H1 (cell line): ENCODE measurements around the gene TAPT1. TPM values are rescaled to one million over a fixed set of nuclear protein-coding genes. Genes with fewer than 3 reads are reported as not detected.

Experiments
- CTCF ChIA-PET: fragments of 300-600 bp; sonication (Branson Sonifier 250); formaldehyde crosslinking; loops from one replicate; lab custom pipeline; 2021; ENCODE audit not compliant: partially characterized antibody; lab: Charles Lee
- POLR2A ChIA-PET: fragments of 300-600 bp; sonication (Branson Sonifier 250); formaldehyde crosslinking; loops from one replicate; lab custom pipeline; 2021; ENCODE audit warnings: inconsistent platforms; ENCODE audit not compliant: partially characterized antibody; lab: Charles Lee
- DNase-seq, 2 experiments: peaks; one replicate each; pipeline versions ENCODE4 v3.0.0 to v3.0.0-alpha.2; 2010 to 2022; ENCODE audit warnings: low spot score in 2 of 2, low read depth in 1 of 2, mixed read lengths in 1 of 2
- FAIRE-seq: peaks from 2 replicates; lab custom pipeline; 2011; peaks lifted over from hg19 to GRCh38; lab: Jason Lieb, UNC
- H2AFZ ChIP-seq: 2 replicates; pipeline ENCODE4 v1.8.1; 2012; ENCODE audit warnings: low read length, inconsistent platforms
- H2AK5ac ChIP-seq: 2 replicates; pipeline ENCODE4 v1.6.1; 2013; ENCODE audit warnings: low read depth, low read length
- H2BK120ac ChIP-seq: replicated peaks from 2 replicates; pipeline ENCODE3; 2013; ENCODE audit warnings: low read depth, low read length, inconsistent platforms
- H2BK12ac ChIP-seq: 2 replicates; pipeline ENCODE4 v1.6.1; 2013; ENCODE audit warnings: low read depth, low read length
- H2BK15ac ChIP-seq: 2 replicates; pipeline ENCODE4 v1.6.1; 2013; ENCODE audit warnings: low read length
- H2BK20ac ChIP-seq: 2 replicates; pipeline ENCODE4 v1.6.1; 2013; ENCODE audit warnings: low read length
- H2BK5ac ChIP-seq: 2 replicates; pipeline ENCODE4 v1.6.1; 2013; ENCODE audit warnings: low read depth, low read length
- H3K14ac ChIP-seq: 2 replicates; pipeline ENCODE4 v1.6.1; 2013; ENCODE audit warnings: inconsistent platforms; ENCODE audit not compliant: insufficient read length
- H3K18ac ChIP-seq: 2 replicates; pipeline ENCODE4 v1.6.1; 2013; ENCODE audit warnings: low read length; ENCODE audit errors: extremely low read depth
- H3K23ac ChIP-seq: 2 replicates; pipeline ENCODE4 v1.6.1; 2013; ENCODE audit warnings: inconsistent platforms; ENCODE audit not compliant: insufficient read length
- H3K23me2 ChIP-seq: 2 replicates; pipeline ENCODE4 v1.6.1; 2013; ENCODE audit warnings: low read depth, low read length
- H3K27ac ChIP-seq: 2 replicates; pipeline ENCODE4 v1.6.1; 2011; ENCODE audit warnings: low read depth, low read length, inconsistent platforms
- H3K27me3 ChIP-seq, 4 experiments: replicated peaks in 1 of 4; 1 replicate in 1 of 4; 2 replicates in 3 of 4; pipeline versions ENCODE4 v1.6.1 to v1.8.1; 2011 to 2013; ENCODE audit warnings: low read length in 3 of 4, mild to moderate bottlenecking in 3 of 4, inconsistent platforms in 2 of 4, mixed read lengths in 2 of 4, moderate library complexity in 1 of 4; ENCODE audit not compliant: control insufficient read depth in 3 of 4, insufficient read depth in 3 of 4; ENCODE audit errors: extremely low read depth in 1 of 4
- H3K36me3 ChIP-seq, 4 experiments: 2 replicates each; pipeline versions ENCODE4 v1.6.1 to v1.8.1; 2011 to 2013; ENCODE audit warnings: mild to moderate bottlenecking in 4 of 4, low read length in 3 of 4, moderate library complexity in 2 of 4, control low read depth in 1 of 4, inconsistent platforms in 1 of 4; ENCODE audit not compliant: insufficient read depth in 4 of 4, control insufficient read depth in 2 of 4
- H3K4ac ChIP-seq: replicated peaks from 2 replicates; pipeline ENCODE3; 2013; ENCODE audit warnings: low read length, low read depth, mixed read lengths, inconsistent platforms; ENCODE audit not compliant: insufficient read length
- H3K4me1 ChIP-seq, 4 experiments: replicated peaks in 1 of 4; 1 replicate in 1 of 4; 2 replicates in 3 of 4; pipeline versions ENCODE4 v1.6.1 to v1.8.1; 2011 to 2013; ENCODE audit warnings: low read length in 3 of 4, inconsistent platforms in 2 of 4, mixed read lengths in 1 of 4; ENCODE audit not compliant: insufficient read depth in 4 of 4, control insufficient read depth in 3 of 4
- H3K4me2 ChIP-seq, 2 experiments: 2 replicates each; pipeline versions ENCODE4 v1.6.1 to v1.8.1; 2011 to 2013; ENCODE audit warnings: low read depth in 2 of 2, low read length in 2 of 2, control low read depth in 1 of 2, inconsistent platforms in 1 of 2, mild to moderate bottlenecking in 1 of 2; ENCODE audit not compliant: insufficient read depth in 1 of 2
- H3K4me3 ChIP-seq, 4 experiments: fragments of 200-600, 300-600 bp in 1 of 4; sonication (generic), shearing (Covaris generic), sonication (Bioruptor Twin) in 1 of 4; 2 replicates each; pipeline versions ENCODE4 v1.5.1 to v1.8.1; 2011 to 2016; ENCODE audit warnings: low read length in 4 of 4, low read depth in 3 of 4, control low read depth in 2 of 4, inconsistent platforms in 2 of 4, mild to moderate bottlenecking in 2 of 4, mixed read lengths in 1 of 4, moderate library complexity in 1 of 4; ENCODE audit not compliant: insufficient read depth in 2 of 4; ENCODE audit errors: extremely low read depth in 1 of 4
- H3K56ac ChIP-seq: replicated peaks from 2 replicates; pipeline ENCODE3; 2013; ENCODE audit warnings: low read depth, mild to moderate bottlenecking, mixed read lengths, low read length, inconsistent platforms; ENCODE audit not compliant: insufficient read length
- H3K79me1 ChIP-seq: 2 replicates; pipeline ENCODE4 v1.6.1; 2013; ENCODE audit warnings: low read depth, low read length, control low read depth
- H3K79me2 ChIP-seq, 2 experiments: 2 replicates each; pipeline versions ENCODE4 v1.6.1 to v1.8.1; 2012 to 2013; ENCODE audit warnings: low read length in 2 of 2, mild to moderate bottlenecking in 2 of 2, inconsistent platforms in 1 of 2; ENCODE audit not compliant: insufficient read depth in 2 of 2, control insufficient read depth in 1 of 2
- H3K9ac ChIP-seq, 4 experiments: replicated peaks in 1 of 4; 1 replicate in 1 of 4; 2 replicates in 3 of 4; pipeline versions ENCODE4 v1.6.1 to v1.8.1; 2011 to 2013; ENCODE audit warnings: low read depth in 3 of 4, low read length in 3 of 4, control low read depth in 2 of 4, mild to moderate bottlenecking in 2 of 4, moderate library complexity in 2 of 4, inconsistent platforms in 1 of 4; ENCODE audit errors: extremely low read depth in 1 of 4
- H3K9me3 ChIP-seq, 2 experiments: 2 replicates each; pipeline versions ENCODE4 v1.6.1 to v1.8.1; 2012 to 2013; ENCODE audit warnings: mild to moderate bottlenecking in 2 of 2, moderate library complexity in 2 of 2, control low read depth in 1 of 2, inconsistent platforms in 1 of 2, low read depth in 1 of 2, low read length in 1 of 2, mixed read lengths in 1 of 2; ENCODE audit not compliant: insufficient read depth in 2 of 2
- H4K20me1 ChIP-seq, 2 experiments: replicated peaks in 1 of 2; 2 replicates each; pipeline versions ENCODE3 to v1.8.1; 2011 to 2013; ENCODE audit warnings: inconsistent platforms in 2 of 2, low read length in 2 of 2, mild to moderate bottlenecking in 1 of 2; ENCODE audit not compliant: insufficient read depth in 2 of 2, control insufficient read depth in 1 of 2
- H4K5ac ChIP-seq: 2 replicates; pipeline ENCODE4 v1.6.1; 2013; ENCODE audit warnings: low read length, low read depth, mixed read lengths, inconsistent platforms; ENCODE audit not compliant: insufficient read length
- H4K8ac ChIP-seq: 2 replicates; pipeline ENCODE4 v1.8.0; 2013; ENCODE audit warnings: mild to moderate bottlenecking, moderate library complexity, low read length, inconsistent platforms; ENCODE audit not compliant: insufficient read depth; ENCODE audit errors: extremely low read depth
- H4K91ac ChIP-seq: replicated peaks from 2 replicates; pipeline ENCODE3; 2013; ENCODE audit warnings: low read length, mixed read lengths, inconsistent platforms; ENCODE audit not compliant: insufficient read length
- BCL11A ChIP-seq, 2 experiments: IDR thresholded peaks; one replicate each; pipeline ENCODE4 v1.6.1; 2011; ENCODE audit warnings: low read depth in 2 of 2, low read length in 2 of 2, mild to moderate bottlenecking in 2 of 2
- CHD2 ChIP-seq: IDR thresholded peaks from 2 replicates; pipeline ENCODE4 v1.6.1; 2012; ENCODE audit warnings: low read length, improper control_type of control experiment
- EGR1 ChIP-seq: IDR thresholded peaks from 2 replicates; pipeline ENCODE4 v1.6.1; 2011; ENCODE audit warnings: low read depth, low read length, borderline replicate concordance
- EP300 ChIP-seq, 2 experiments: IDR thresholded peaks; 1 replicate in 1 of 2; 2 replicates in 1 of 2; pipeline ENCODE4 v1.6.1; 2011 to 2012; ENCODE audit warnings: low read depth in 2 of 2, low read length in 2 of 2, mild to moderate bottlenecking in 2 of 2, borderline replicate concordance in 1 of 2, inconsistent platforms in 1 of 2, moderate library complexity in 1 of 2
- JUND ChIP-seq: IDR thresholded peaks from 2 replicates; pipeline ENCODE4 v1.6.1; 2011; ENCODE audit warnings: mild to moderate bottlenecking, improper control_type of control experiment, low read length
- RBBP5 ChIP-seq: IDR thresholded peaks from 2 replicates; pipeline ENCODE4 v1.7.1; 2012; ENCODE audit warnings: low read depth, mild to moderate bottlenecking, inconsistent platforms, low read length, moderate library complexity, borderline replicate concordance
- RXRA ChIP-seq: IDR thresholded peaks from 2 replicates; pipeline ENCODE4 v1.6.1; 2011; ENCODE audit warnings: low read depth, mild to moderate bottlenecking, low read length, moderate library complexity; ENCODE audit not compliant: insufficient read depth
- SUZ12 ChIP-seq: fragments of 200-600 bp; sonication (generic); IDR thresholded peaks from 2 replicates; pipeline ENCODE4 v1.6.1; 2012; ENCODE audit warnings: mild to moderate bottlenecking, inconsistent platforms, low read length, moderate library complexity, mixed read lengths
- WGBS, 2 experiments: shearing (Covaris generic) in 1 of 2; methylation state at CpG; one replicate each; pipeline versions ENCODE4 v1.1.6 to v1.1.7; 2013 to 2015; ENCODE audit warnings: low lambda C conversion rate in 2 of 2, mixed read lengths in 2 of 2, inconsistent platforms in 1 of 2, low coverage in 1 of 2, missing lambda C conversion rate in 1 of 2; ENCODE audit not compliant: insufficient replicate concordance in 2 of 2, insufficient coverage in 1 of 2, insufficient read length in 1 of 2; ENCODE audit errors: extremely low coverage in 1 of 2, missing lambda C conversion rate in 1 of 2; 5-methylcytosine and 5-hydroxymethylcytosine counted together
- polyA plus RNA-seq, 7 experiments: library from polyadenylated mRNA; depleted of rRNA in 3 of 7; stranded (reverse) in 5 of 7; unstranded in 2 of 7; fragments of >200 nt in 5 of 7; fragments of 200-250 nt in 2 of 7; gene quantifications; 1 replicate in 5 of 7; 2 replicates in 1 of 7; 4 replicates in 1 of 7; pipeline versions ENCODE4 v1.2.1 to v1.2.3, GENCODE V29; 2011 to 2013; ENCODE audit warnings: missing spikeins in 2 of 7, mixed read lengths in 2 of 7
- total RNA-seq: library from RNA; stranded (reverse); fragmentation: NEBNext Ultra II Directional; extraction: Animal tissue kit (Norgen Biotek cat#: 25700); gene quantifications from 2 replicates; pipeline ENCODE4 v1.2.1, GENCODE V29; 2021
- TF ChIP-seq, protein P1 (sequence below): IDR thresholded peaks from 2 replicates; pipeline ENCODE4 v1.6.1; 2012; ENCODE audit warnings: low read length, inconsistent platforms
- TF ChIP-seq, protein P2 (sequence below): IDR thresholded peaks from 2 replicates; pipeline ENCODE4 v1.6.1; 2011; ENCODE audit warnings: low read depth, mild to moderate bottlenecking, low read length; ENCODE audit not compliant: insufficient read depth

The TAPT1 gene
- total and polyA plus RNA-seq, 2 of the 8 experiments (the other 6 are each of a cell fraction or from before 2014, with no cell fraction given), result 4.2 to 15.3 TPM

DNA sequence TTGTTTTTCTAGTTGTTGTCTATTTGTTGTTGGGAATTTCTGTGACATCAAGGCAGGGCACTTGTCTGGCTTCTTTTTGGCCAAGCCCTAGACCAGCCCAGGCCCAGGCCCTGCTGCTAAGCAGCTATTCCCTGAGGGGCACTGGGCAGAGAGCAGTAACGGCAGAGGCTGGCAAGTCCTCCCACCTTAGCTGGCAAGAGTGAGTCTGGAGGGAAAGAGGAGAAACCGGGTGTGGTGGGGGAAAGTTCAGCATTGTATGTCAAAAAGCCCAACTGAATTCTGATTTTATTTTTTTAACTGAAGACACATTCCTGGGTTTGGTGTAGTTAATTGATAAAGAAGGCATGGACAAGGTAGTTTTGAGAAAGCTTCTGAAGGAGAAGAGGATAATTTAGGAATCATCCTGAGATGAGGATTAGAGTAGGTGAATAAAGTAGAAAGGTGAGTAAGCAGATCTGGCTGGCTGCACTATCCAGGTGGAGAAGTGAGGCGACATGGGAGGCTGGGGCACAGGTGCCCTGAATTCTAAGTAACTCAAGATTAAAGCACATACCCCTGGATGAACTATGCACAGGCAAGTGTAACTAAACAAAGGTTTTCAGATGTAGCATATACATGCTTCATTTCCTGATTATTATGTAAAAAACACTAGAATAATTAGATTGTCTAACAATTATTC lies 57.4 kb downstream of the TAPT1 start:
- no peak for FAIRE-seq
- H3K4me3 ChIP-seq, result no peak overlapping the region
- peaks cover 0 to 9% (median 0%) of the 10 kb centered on the region in 4 experiments; a peak in 3 of 8 replicates for H3K36me3 ChIP-seq
- WGBS, 2 experiments, result 79% methylated on average over 3 of the region's 3 CpGs; no CpG with 5 or more reads in 1 of the 2 experiments
- no peaks in the 10 kb centered on the region for H3K79me1 ChIP-seq
- ChIA-PET CTCF (interaction anchor here (0.6 to 1.0 kb wide), 2 partner anchors 14 to 30 kb away, joined by 3 read pairs; no protein-coding TSS in a partner anchor), POLR2A (interaction anchor here (1.4 kb wide), 1 partner anchor 11 kb away, joined by 3 read pairs; no protein-coding TSS in a partner anchor)
- H3K9me3 ChIP-seq, result no peaks in the 10 kb centered on the region
- H4K5ac ChIP-seq, result no peak overlapping the region
- H2BK15ac ChIP-seq, result no peak overlapping the region
- no peak overlapping the region for H2BK20ac ChIP-seq
- no peak overlapping the region for H3K9ac ChIP-seq
- no peak overlapping the region for H3K23ac ChIP-seq
- DNase-seq, result no peak
- H3K23me2 ChIP-seq, result no peaks in the 10 kb centered on the region
- H3K79me2 ChIP-seq, result no peaks in the 10 kb centered on the region
- no peak overlapping the region for H4K8ac ChIP-seq
- H3K4me2 ChIP-seq, result no peak overlapping the region
- H3K4me1 ChIP-seq, result peaks cover 0 to 8% (median 2%) of the 10 kb centered on the region in 4 experiments; a peak in 3 of 7 replicates
- no peak overlapping the region for H3K56ac ChIP-seq
- H2BK12ac ChIP-seq, result no peak overlapping the region
- no peak overlapping the region for H3K14ac ChIP-seq
- no peak overlapping the region for H4K91ac ChIP-seq
- no peak overlapping the region for H3K4ac ChIP-seq
- H2BK5ac ChIP-seq, result 0 out of 2 replicates have a peak overlapping the region, but pooled peaks have one; percentile 35
- H4K20me1 ChIP-seq, result no peaks in the 10 kb centered on the region
- H3K18ac ChIP-seq, result 0 out of 2 replicates have a peak overlapping the region, but pooled peaks have one; percentile 2
- H2BK120ac ChIP-seq, result no peak overlapping the region
- no peak overlapping the region for H3K27ac ChIP-seq
- no peak overlapping the region for H2AFZ ChIP-seq
- no peak overlapping the region for H2AK5ac ChIP-seq
- H3K27me3 ChIP-seq, result no peaks in the 10 kb centered on the region
- no peak for TF ChIP-seq BCL11A (IDR thresholded peaks at IDR 0.05; ENCODE audit: low read depth in 2 of 2, low read length in 2 of 2)
- no peak for TF ChIP-seq RXRA
- TF ChIP-seq EGR1, result no peak
- TF ChIP-seq RBBP5, result no peak
- no peak for TF ChIP-seq JUND
- TF ChIP-seq, protein P1, sequence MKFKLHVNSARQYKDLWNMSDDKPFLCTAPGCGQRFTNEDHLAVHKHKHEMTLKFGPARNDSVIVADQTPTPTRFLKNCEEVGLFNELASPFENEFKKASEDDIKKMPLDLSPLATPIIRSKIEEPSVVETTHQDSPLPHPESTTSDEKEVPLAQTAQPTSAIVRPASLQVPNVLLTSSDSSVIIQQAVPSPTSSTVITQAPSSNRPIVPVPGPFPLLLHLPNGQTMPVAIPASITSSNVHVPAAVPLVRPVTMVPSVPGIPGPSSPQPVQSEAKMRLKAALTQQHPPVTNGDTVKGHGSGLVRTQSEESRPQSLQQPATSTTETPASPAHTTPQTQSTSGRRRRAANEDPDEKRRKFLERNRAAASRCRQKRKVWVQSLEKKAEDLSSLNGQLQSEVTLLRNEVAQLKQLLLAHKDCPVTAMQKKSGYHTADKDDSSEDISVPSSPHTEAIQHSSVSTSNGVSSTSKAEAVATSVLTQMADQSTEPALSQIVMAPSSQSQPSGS, result no peak
- no peak for TF ChIP-seq CHD2
- no peak for TF ChIP-seq EP300 (IDR thresholded peaks at IDR 0.05; ENCODE audit: borderline replicate concordance in 1 of 2, low read depth in 2 of 2, low read length in 2 of 2)
- TF ChIP-seq SUZ12, result no peak
- TF ChIP-seq, protein P2, sequence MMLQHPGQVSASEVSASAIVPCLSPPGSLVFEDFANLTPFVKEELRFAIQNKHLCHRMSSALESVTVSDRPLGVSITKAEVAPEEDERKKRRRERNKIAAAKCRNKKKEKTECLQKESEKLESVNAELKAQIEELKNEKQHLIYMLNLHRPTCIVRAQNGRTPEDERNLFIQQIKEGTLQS, result no peak
